HCT116 (cell line): ENCODE data around the gene PHLDB3. TPM values are rescaled to one million over a fixed set of nuclear protein-coding genes. Genes with fewer than 3 reads are reported as not detected.

ENCODE experiments used
- ATAC-seq: fragments of 200-7000 bp; cut with Tn5 transposase; 2 replicates; pipeline ENCODE4 v1.9.1; 2020; ENCODE audit warnings: mild to moderate bottlenecking, moderate library complexity
- BruUV-seq: library from RNA; stranded (reverse); fragments of 400-500 nt; replicated peaks from 2 replicates; lab custom pipeline; 2021; lab: Mats Ljungman, UMichigan
- CTCF ChIA-PET: fragments of 300-600 bp; sonication (Branson Sonifier 250); formaldehyde crosslinking; loops from one replicate; lab custom pipeline; 2021; ENCODE audit warnings: antibody characterized with exemption; lab: Charles Lee
- POLR2A ChIA-PET: fragments of 300-600, 350-600 bp; sonication (Branson Sonifier 250); formaldehyde crosslinking; loops from one replicate; lab custom pipeline; 2021; ENCODE audit warnings: antibody characterized with exemption; lab: Charles Lee
- RAD21 ChIA-PET, 2 experiments: fragments of 300-600 bp; sonication (Branson Sonifier 250); formaldehyde crosslinking; loops; one replicate each; lab custom pipeline; 2023; ENCODE audit warnings: low total read pairs in 2 of 2; ENCODE audit not compliant: uncharacterized antibody in 2 of 2, unreplicated experiment in 2 of 2, low non-redundant PET in 1 of 2; lab: Charles Lee
- DNase-seq: peaks from one replicate; pipeline ENCODE4 v3.0.0-alpha.2; 2010; ENCODE audit warnings: low read depth, low spot score
- H2AFZ ChIP-seq: fragments of 200-600 bp; shearing (Covaris generic), sonication (generic); 2 replicates; pipeline ENCODE4 v1.6.1; 2017; ENCODE audit warnings: low read depth, mixed run types, mixed read lengths, antibody characterized with exemption, low read length; ENCODE audit not compliant: poor library complexity, severe bottlenecking
- H3K27ac ChIP-seq: 2 replicates; pipeline ENCODE4 v1.5.1; 2012; ENCODE audit warnings: low read depth, low read length
- H3K27me3 ChIP-seq: fragments of 200-600 bp; sonication (generic); 2 replicates; pipeline ENCODE4 v1.6.1; 2016; ENCODE audit warnings: mixed run types, low read length, mixed read lengths; ENCODE audit not compliant: insufficient read depth
- H3K36me3 ChIP-seq, 2 experiments: fragments of 200-500 bp in 1 of 2; fragments of 200-600 bp in 1 of 2; sonication (Bioruptor generic) in 1 of 2; sonication (generic) in 1 of 2; 2 replicates each; pipeline versions ENCODE4 v1.5.1 to v1.6.1; 2014 to 2016; ENCODE audit warnings: low read length in 2 of 2, inconsistent platforms in 1 of 2, mixed read lengths in 1 of 2, mixed run types in 1 of 2; ENCODE audit not compliant: insufficient read depth in 2 of 2, control insufficient read depth in 1 of 2
- H3K4me1 ChIP-seq, 2 experiments: fragments of 200-600 bp in 1 of 2; sonication (generic) in 1 of 2; 2 replicates each; pipeline versions ENCODE4 v1.5.1 to v1.6.1; 2012 to 2017; ENCODE audit warnings: low read length in 2 of 2, inconsistent platforms in 1 of 2, mild to moderate bottlenecking in 1 of 2, mixed read lengths in 1 of 2, mixed run types in 1 of 2, moderate library complexity in 1 of 2; ENCODE audit not compliant: insufficient read depth in 2 of 2, control insufficient read depth in 1 of 2
- H3K4me2 ChIP-seq: fragments of 200-600 bp; sonication (generic); 2 replicates; pipeline ENCODE4 v1.6.1; 2017; ENCODE audit warnings: mixed run types, low read length, mixed read lengths
- H3K4me3 ChIP-seq, 2 experiments: fragments of 200-600 bp in 1 of 2; sonication (generic) in 1 of 2; replicated peaks in 1 of 2; 2 replicates each; pipeline ENCODE4 v1.5.1; 2011 to 2016; ENCODE audit warnings: low read length in 2 of 2, control low read depth in 1 of 2, low read depth in 1 of 2, mild to moderate bottlenecking in 1 of 2, mixed read lengths in 1 of 2, mixed run types in 1 of 2
- H3K79me2 ChIP-seq: fragments of 200-600 bp; sonication (generic); 2 replicates; pipeline ENCODE4 v1.6.1; 2017; ENCODE audit warnings: mild to moderate bottlenecking, mixed run types, low read length, moderate library complexity, mixed read lengths; ENCODE audit not compliant: insufficient read depth
- H3K9ac ChIP-seq: fragments of 200-600 bp; sonication (generic); 2 replicates; pipeline ENCODE4 v1.6.1; 2016; ENCODE audit warnings: low read length, mixed read lengths
- H3K9me2 ChIP-seq: fragments of 200-600 bp; sonication (generic), shearing (Covaris generic); 2 replicates; pipeline ENCODE4 v1.6.1; 2017; ENCODE audit warnings: mixed run types, mild to moderate bottlenecking, moderate library complexity; ENCODE audit not compliant: insufficient read depth
- H3K9me3 ChIP-seq, 2 experiments: fragments of 200-500 bp in 1 of 2; fragments of 200-600 bp in 1 of 2; sonication (Bioruptor generic) in 1 of 2; sonication (generic) in 1 of 2; 2 replicates each; pipeline ENCODE4 v1.6.1; 2014 to 2017; ENCODE audit warnings: low read length in 2 of 2, mixed read lengths in 2 of 2, inconsistent platforms in 1 of 2, low read depth in 1 of 2, mild to moderate bottlenecking in 1 of 2, mixed run types in 1 of 2, moderate library complexity in 1 of 2; ENCODE audit not compliant: control insufficient read depth in 1 of 2, insufficient read depth in 1 of 2
- H4K20me1 ChIP-seq: fragments of 200-600 bp; sonication (generic), shearing (Covaris generic); 2 replicates; pipeline ENCODE4 v1.6.1; 2017; ENCODE audit warnings: mixed run types, mild to moderate bottlenecking, moderate library complexity; ENCODE audit not compliant: insufficient read depth
- CBX3 ChIP-seq: IDR thresholded peaks from 2 replicates; pipeline ENCODE4 v1.6.1; 2012; ENCODE audit warnings: low read depth
- CEBPB ChIP-seq: IDR thresholded peaks from 2 replicates; pipeline ENCODE4 v1.6.1; 2012; ENCODE audit warnings: low read depth
- EGR1 ChIP-seq: IDR thresholded peaks from 2 replicates; pipeline ENCODE4 v1.6.1; 2012; ENCODE audit warnings: low read depth
- JUND ChIP-seq: IDR thresholded peaks from 2 replicates; pipeline ENCODE4 v1.6.1; 2012
- MAX ChIP-seq: IDR thresholded peaks from 2 replicates; pipeline ENCODE4 v1.6.1; 2012
- SRF ChIP-seq: IDR thresholded peaks from 2 replicates; pipeline ENCODE4 v1.6.1; 2012; ENCODE audit warnings: low read depth
- ZBTB33 ChIP-seq: IDR thresholded peaks from 2 replicates; pipeline ENCODE4 v1.6.1; 2011; ENCODE audit warnings: mild to moderate bottlenecking, low read length, moderate library complexity; ENCODE audit not compliant: insufficient replicate concordance; ENCODE audit errors: extremely low read depth
- ZNF274 ChIP-seq: fragments of 200-500 bp; sonication (Bioruptor generic); IDR thresholded peaks from 2 replicates; pipeline ENCODE4 v1.6.1; 2014; ENCODE audit warnings: mild to moderate bottlenecking, low read depth, low read length, inconsistent platforms
- intact Hi-C: fragments of 100-400 bp; cut with micrococcal nuclease; formaldehyde crosslinking; loops from 2 replicates; pipeline ENCODE4 v1.10.0; 2022
- total RNA-seq: library from RNA; stranded (reverse); gene quantifications from one replicate; pipeline ENCODE4 v1.2.1, GENCODE V29; 2021; ENCODE audit not compliant: unreplicated experiment

Gene PHLDB3
- total RNA-seq, 1 experiment from 2014 or later, result 15.5 TPM

GRCh38 chr19:43480574-43480973 is 24.0 kb downstream of the PHLDB3 start:
- Histone ChIP-seq H3K4me3 (no peak overlapping the region), H3K4me2 (no peak overlapping the region), H3K79me2 (no peaks in the 10 kb centered on the region)
- RAD21 ChIA-PET, result interaction anchor here in 1 of 2 experiments (0.6 kb wide), 1 partner anchor 9 kb away, joined by 3 read pairs; no protein-coding TSS in a partner anchor
- no TSS peak for BruUV-seq
- POLR2A ChIA-PET, result no interaction called here
- TF ChIP-seq EGR1, result no peak
- no peak for TF ChIP-seq CEBPB
- TF ChIP-seq ZBTB33, result no peak
- TF ChIP-seq ZNF274, result no peak
- TF ChIP-seq CBX3, result no peak
- no peak for TF ChIP-seq MAX
- no peak for TF ChIP-seq JUND
- no peak for TF ChIP-seq SRF
- TF ChIP-seq, all 23 proteins: peak for 0
- Histone ChIP-seq H3K27ac (no peak overlapping the region), H3K9ac (no peak overlapping the region), H3K27me3 (no peaks in the 10 kb centered on the region), H2AFZ (no peak overlapping the region), H4K20me1 (no peaks in the 10 kb centered on the region), H3K9me3 (no peaks in the 10 kb centered on the region), H3K4me1 (peaks cover 2 to 11% of the 10 kb centered on the region in 2 experiments), H3K36me3 (no peaks in the 10 kb centered on the region), H3K9me2 (no peaks in the 10 kb centered on the region)
- DNase-seq (no peak), ATAC-seq (no peak)
- CTCF ChIA-PET, result interaction anchor here (0.6 kb wide), 1 partner anchor 281 kb away, joined by 3 read pairs; no protein-coding TSS in a partner anchor
- intact Hi-C loops, result no loop called here
